Activated naive CD4-positive, alpha-beta T cell treated with anti-CD3 and anti-CD28 coated beads for 36 hours (primary cell): ENCODE results near the gene SLCO4A1. TPM values are rescaled to one million over a fixed set of nuclear protein-coding genes. Genes with fewer than 3 reads are reported as not detected.

Experiments
- CTCF ChIA-PET: fragments of 350-600 bp; sonication (Branson Sonifier 250); formaldehyde crosslinking; loops from one replicate; lab custom pipeline; 2021; ENCODE audit warnings: antibody characterized with exemption; lab: Charles Lee
- DNase-seq: peaks from one replicate; pipeline ENCODE4 v3.0.0-alpha.2; 2020
- H3K27ac Mint-ChIP-seq: one replicate; pipeline ENCODE4 v1.8.0; 2021; ENCODE audit warnings: mild to moderate bottlenecking, mixed read lengths
- H3K27me3 Mint-ChIP-seq: one replicate; pipeline ENCODE4 v1.8.0; 2021; ENCODE audit warnings: low read depth, mixed read lengths
- H3K36me3 Mint-ChIP-seq: one replicate; pipeline ENCODE4 v1.8.0; 2021; ENCODE audit warnings: low read depth, mixed read lengths
- H3K4me1 Mint-ChIP-seq: one replicate; pipeline ENCODE4 v1.8.0; 2021; ENCODE audit warnings: low read depth, mixed read lengths
- H3K4me3 Mint-ChIP-seq: one replicate; pipeline ENCODE4 v1.8.0; 2021; ENCODE audit warnings: mild to moderate bottlenecking, moderate library complexity, mixed read lengths
- H3K9me3 Mint-ChIP-seq: one replicate; pipeline ENCODE4 v1.8.0; 2021; ENCODE audit warnings: mixed read lengths
- intact Hi-C: fragments of 100-400 bp; cut with micrococcal nuclease; formaldehyde crosslinking; loops from one replicate; pipeline ENCODE4 v1.15.1; 2023
- total RNA-seq, 2 experiments: library from RNA; stranded (reverse); gene quantifications; one replicate each; pipeline ENCODE4 v1.2.3, GENCODE V29; 2021

The SLCO4A1 gene
- total RNA-seq, 2 experiments from 2014 or later = 22.4 to 22.6 TPM

- Mint-ChIP-seq H3K4me1 (peaks cover 6% of the 10 kb centered on the region), H3K27me3 (peaks cover 8% of the 10 kb centered on the region), H3K9me3 (no peaks in the 10 kb centered on the region), H3K27ac (no peak overlapping the region), H3K4me3 (no peak overlapping the region), H3K36me3 (no peaks in the 10 kb centered on the region)
- intact Hi-C loops = loop anchor here (1.0 to 5.0 kb wide), 2 partner anchors 88 to 104 kb away; no protein-coding TSS in a partner anchor
- peak; percentile 46 for DNase-seq
- CTCF ChIA-PET = interaction anchor here (2.6 kb wide), 1 partner anchor 88 kb away, joined by 12 read pairs; no protein-coding TSS in a partner anchor
Measured at GRCh38 chr20:62702895-62703852, 60.9 kb downstream of the SLCO4A1 start.

GRCh38 chr20:62703853-62704228 is 61.5 kb downstream of the SLCO4A1 start:
- CTCF ChIA-PET = interaction anchor here (2.6 kb wide), 1 partner anchor 88 kb away, joined by 12 read pairs; no protein-coding TSS in a partner anchor
- no peaks in the 10 kb centered on the region for H3K9me3 Mint-ChIP-seq
- no peak overlapping the region for H3K27ac Mint-ChIP-seq
- H3K4me1 Mint-ChIP-seq = peaks cover 6% of the 10 kb centered on the region
- no peak overlapping the region for H3K4me3 Mint-ChIP-seq
- no peaks in the 10 kb centered on the region for H3K36me3 Mint-ChIP-seq
- intact Hi-C loops = loop anchor here (1.0 to 5.0 kb wide), 2 partner anchors 87 to 103 kb away; no protein-coding TSS in a partner anchor
- DNase-seq = no peak
- peaks cover 9% of the 10 kb centered on the region for H3K27me3 Mint-ChIP-seq

GRCh38 chr20:62704341-62704948 is 62.1 kb downstream of the SLCO4A1 start:
- DNase-seq = no peak
- CTCF ChIA-PET = interaction anchor here (2.6 kb wide), 1 partner anchor 87 kb away, joined by 12 read pairs; no protein-coding TSS in a partner anchor

GRCh38 chr20:62705627-62706026 is 63.3 kb downstream of the SLCO4A1 start:
- CTCF ChIA-PET = interaction anchor here (0.9 kb wide), 1 partner anchor 11 kb away, joined by 3 read pairs; no protein-coding TSS in a partner anchor
- H3K9me3 Mint-ChIP-seq = no peaks in the 10 kb centered on the region
- intact Hi-C loops = no loop called here
- H3K27me3 Mint-ChIP-seq = peaks cover 23% of the 10 kb centered on the region
- no peak for DNase-seq
- no peak overlapping the region for H3K4me3 Mint-ChIP-seq
- H3K27ac Mint-ChIP-seq = no peak overlapping the region
- peaks cover 6% of the 10 kb centered on the region for H3K4me1 Mint-ChIP-seq
- H3K36me3 Mint-ChIP-seq = no peaks in the 10 kb centered on the region

More at GRCh38 chr20:62704341-62704948, 62.1 kb downstream of the SLCO4A1 start:
- peaks cover 6% of the 10 kb centered on the region for H3K4me1 Mint-ChIP-seq
- no peaks in the 10 kb centered on the region for H3K9me3 Mint-ChIP-seq
- H3K4me3 Mint-ChIP-seq = no peak overlapping the region
- H3K27me3 Mint-ChIP-seq = peaks cover 12% of the 10 kb centered on the region
- no peak overlapping the region for H3K27ac Mint-ChIP-seq
- intact Hi-C loops = loop anchor here (5.0 kb wide), 1 partner anchor 103 kb away; no protein-coding TSS in a partner anchor
- no peaks in the 10 kb centered on the region for H3K36me3 Mint-ChIP-seq

GRCh38 chr20:62706344-62706743 is 64.0 kb downstream of the SLCO4A1 start:
- no peak overlapping the region for H3K27ac Mint-ChIP-seq
- H3K9me3 Mint-ChIP-seq = no peaks in the 10 kb centered on the region
- H3K4me1 Mint-ChIP-seq = peaks cover 6% of the 10 kb centered on the region
- CTCF ChIA-PET = interaction anchor here (0.9 kb wide), 1 partner anchor 12 kb away, joined by 3 read pairs; no protein-coding TSS in a partner anchor
- DNase-seq = no peak
- H3K36me3 Mint-ChIP-seq = no peaks in the 10 kb centered on the region
- intact Hi-C loops = no loop called here
- no peak overlapping the region for H3K4me3 Mint-ChIP-seq
- H3K27me3 Mint-ChIP-seq = peaks cover 23% of the 10 kb centered on the region

GRCh38 chr20:62706857-62707256 is 64.6 kb downstream of the SLCO4A1 start:
- H3K9me3 Mint-ChIP-seq = no peaks in the 10 kb centered on the region
- no peak overlapping the region for H3K4me3 Mint-ChIP-seq
- CTCF ChIA-PET = no interaction called here
- H3K27me3 Mint-ChIP-seq = peaks cover 23% of the 10 kb centered on the region
- H3K4me1 Mint-ChIP-seq = peaks cover 6% of the 10 kb centered on the region
- no peak overlapping the region for H3K27ac Mint-ChIP-seq
- H3K36me3 Mint-ChIP-seq = no peaks in the 10 kb centered on the region
- intact Hi-C loops = no loop called here
- no peak for DNase-seq

- Mint-ChIP-seq H3K9me3 (no peaks in the 10 kb centered on the region), H3K27ac (no peak overlapping the region), H3K27me3 (peaks cover 23% of the 10 kb centered on the region), H3K4me1 (peaks cover 6% of the 10 kb centered on the region), H3K4me3 (no peak overlapping the region), H3K36me3 (no peaks in the 10 kb centered on the region)
- CTCF ChIA-PET = interaction anchor here (1.1 to 1.3 kb wide), 2 partner anchors 40 to 84 kb away, joined by 3 read pairs; no protein-coding TSS in a partner anchor
- peak; percentile 11 for DNase-seq
- intact Hi-C loops = no loop called here
Measured at GRCh38 chr20:62707276-62707920, 65.1 kb downstream of the SLCO4A1 start.

GRCh38 chr20:62707921-62708521 is 65.7 kb downstream of the SLCO4A1 start:
- no peaks in the 10 kb centered on the region for H3K9me3 Mint-ChIP-seq
- no peak for DNase-seq
- H3K27ac Mint-ChIP-seq = no peak overlapping the region
- CTCF ChIA-PET = interaction anchor here (1.1 to 1.3 kb wide), 3 partner anchors 22 to 84 kb away, joined by 3 read pairs; no protein-coding TSS in a partner anchor
- H3K36me3 Mint-ChIP-seq = no peaks in the 10 kb centered on the region
- H3K27me3 Mint-ChIP-seq = peaks cover 23% of the 10 kb centered on the region
- intact Hi-C loops = no loop called here
- peaks cover 6% of the 10 kb centered on the region for H3K4me1 Mint-ChIP-seq
- H3K4me3 Mint-ChIP-seq = no peak overlapping the region

- peaks cover 23% of the 10 kb centered on the region for H3K27me3 Mint-ChIP-seq
- peaks cover 4% of the 10 kb centered on the region for H3K4me1 Mint-ChIP-seq
- intact Hi-C loops = no loop called here
- no peak within 1 kb of the TSS for H3K4me3 Mint-ChIP-seq
- CTCF ChIA-PET = interaction anchor here (1.3 kb wide), 2 partner anchors 23 to 41 kb away, joined by 3 read pairs; no protein-coding TSS in a partner anchor
- no peak within 1 kb of the TSS for H3K27ac Mint-ChIP-seq
- no peak for DNase-seq
- no peaks in the 10 kb centered on the region for H3K36me3 Mint-ChIP-seq
- no peaks in the 10 kb centered on the region for H3K9me3 Mint-ChIP-seq
Measured at GRCh38 chr20:62708591-62709536, 66.6 kb downstream of the SLCO4A1 start, which contains the start of gene NTSR1. NTSR1 (plus strand) TSS chr20:62708836; CDS start chr20:62709208, 372 bp downstream.

- peaks cover 23% of the 10 kb centered on the region for H3K27me3 Mint-ChIP-seq
- no peak overlapping the region for H3K4me3 Mint-ChIP-seq
- CTCF ChIA-PET = no interaction called here
Measured at GRCh38 chr20:62709537-62709905, 67.2 kb downstream of the SLCO4A1 start.

More at GRCh38 chr20:62709537-62709905, 67.2 kb downstream of the SLCO4A1 start:
- Mint-ChIP-seq H3K27ac (no peak overlapping the region), H3K9me3 (no peaks in the 10 kb centered on the region), H3K36me3 (no peaks in the 10 kb centered on the region), H3K4me1 (peaks cover 4% of the 10 kb centered on the region)
- no peak for DNase-seq
- intact Hi-C loops = no loop called here
